Ascending aorta (tissue), 2 donors: ENCODE results near the gene NOVA1. TPM values are rescaled to one million over a fixed set of nuclear protein-coding genes. Genes with fewer than 3 reads are reported as not detected.
A peak's percentile ranks its signal among the peaks of the same experiment; 100 is the strongest.

Experiments
- DNase-seq, 2 donors: peaks; one replicate each; pipeline ENCODE4 v3.0.0-alpha.2; 2019; ENCODE audit warnings: low spot score in 2 of 2
- H3K27ac ChIP-seq, 2 donors: fragments of 200-600 bp; sonication (generic); one replicate each; pipeline ENCODE4 v1.5.1; 2016 to 2017; ENCODE audit warnings: mild to moderate bottlenecking in 1 of 2
- H3K27me3 ChIP-seq: fragments of 200-600 bp; sonication (generic); one replicate; pipeline ENCODE4 v1.5.1; 2017
- H3K36me3 ChIP-seq, 2 donors: fragments of 200-600 bp; sonication (generic); one replicate each; pipeline ENCODE4 v1.5.1; 2016
- H3K4me1 ChIP-seq, 2 donors: fragments of 200-600 bp; sonication (generic); one replicate each; pipeline ENCODE4 v1.5.1; 2016 to 2017; ENCODE audit warnings: mild to moderate bottlenecking in 1 of 2
- H3K4me3 ChIP-seq, 2 donors: fragments of 200-600 bp; sonication (generic); one replicate each; pipeline ENCODE4 v1.5.1; 2016 to 2017; ENCODE audit warnings: mild to moderate bottlenecking in 1 of 2
- H3K9me3 ChIP-seq, 2 donors: fragments of 200-600 bp; sonication (generic); one replicate each; pipeline ENCODE4 v1.5.1; 2016
- CTCF ChIP-seq, 3 experiments: fragments of 200-600 bp in 2 of 3; fragments of 450-650 bp in 1 of 3; sonication (generic) in 2 of 3; IDR thresholded peaks; one replicate each; pipeline ENCODE4 v1.5.1; 2016 to 2019; ENCODE audit warnings: antibody characterized with exemption in 3 of 3, mild to moderate bottlenecking in 1 of 3, moderate library complexity in 1 of 3
- intact Hi-C: fragments of 100-400 bp; cut with DNase I; formaldehyde crosslinking; loops from one replicate; pipeline ENCODE4 v1.15.1; 2023
- total RNA-seq: library from RNA; depleted of rRNA; stranded (reverse); fragments of >200 nt; gene quantifications from one replicate; pipeline ENCODE4 v1.1.0, GENCODE V29; 2016

NOVA1 gene
- total RNA-seq, 1 donor from 2014 or later = 11.1 TPM

DNA sequence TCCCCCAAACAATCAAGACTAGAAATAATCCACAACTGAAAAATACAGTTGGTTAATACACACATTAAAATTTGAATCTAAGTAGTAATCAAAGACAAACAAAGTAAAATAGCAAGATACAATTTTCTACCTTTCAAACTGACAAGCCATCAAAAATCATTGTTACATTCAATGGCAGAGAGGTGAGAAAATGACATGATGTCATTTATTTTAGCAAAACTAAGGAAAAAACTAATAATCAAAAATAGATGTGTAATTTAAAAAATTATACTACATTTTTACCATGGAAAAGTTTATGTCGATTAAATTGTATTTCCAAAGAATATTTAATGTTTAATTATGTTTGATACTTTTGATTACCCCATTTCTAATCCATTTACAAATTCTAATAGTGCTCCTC, 59.7 kb downstream of the NOVA1 start:
- intact Hi-C loops = no loop called here
- no peak overlapping the region for H3K4me3 ChIP-seq
- H3K4me1 ChIP-seq = no peaks in the 10 kb centered on the region
- no peaks in the 10 kb centered on the region for H3K9me3 ChIP-seq
- no peak overlapping the region for H3K27ac ChIP-seq
- no peaks in the 10 kb centered on the region for H3K27me3 ChIP-seq
- no peak for DNase-seq
- no peaks in the 10 kb centered on the region for H3K36me3 ChIP-seq
- no peak for TF ChIP-seq CTCF (IDR thresholded peaks at IDR 0.05)

DNA sequence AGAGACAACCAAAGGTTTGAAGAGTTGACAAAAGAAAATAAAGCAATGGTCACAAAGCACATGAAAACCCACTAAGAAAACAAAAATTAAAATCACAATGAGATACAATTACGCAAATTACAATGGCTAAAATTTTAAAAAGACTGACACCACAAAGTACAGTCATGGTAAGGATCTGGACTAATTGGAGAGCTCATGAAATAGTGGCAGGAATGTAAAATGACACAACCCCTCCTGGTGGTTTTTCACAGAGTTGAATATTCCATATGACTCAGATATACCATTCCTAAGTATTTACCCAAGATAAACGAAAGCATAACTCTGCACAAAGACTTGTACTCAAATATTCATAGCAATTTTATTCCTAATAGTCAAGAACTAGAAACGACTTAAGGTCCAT, 65.9 kb downstream of the NOVA1 start:
- no peak for DNase-seq
- no peaks in the 10 kb centered on the region for H3K4me1 ChIP-seq
- H3K4me3 ChIP-seq = no peak overlapping the region
- H3K27ac ChIP-seq = no peak overlapping the region
- H3K27me3 ChIP-seq = no peaks in the 10 kb centered on the region
- no peaks in the 10 kb centered on the region for H3K36me3 ChIP-seq
- no peaks in the 10 kb centered on the region for H3K9me3 ChIP-seq
- TF ChIP-seq CTCF (IDR thresholded peaks at IDR 0.05) = no peak
- intact Hi-C loops = no loop called here

GRCh38 chr14:26528415-26529182, 69.2 kb downstream of the NOVA1 start:
- no peak for TF ChIP-seq CTCF (IDR thresholded peaks at IDR 0.05)
- H3K9me3 ChIP-seq = no peaks in the 10 kb centered on the region
- no peak overlapping the region for H3K4me3 ChIP-seq
- peak overlapping the region; percentile 28 to 53 for H3K27ac ChIP-seq
- DNase-seq = peak in 1 of 2 donors; percentile 80
- intact Hi-C loops = no loop called here
- no peaks in the 10 kb centered on the region for H3K36me3 ChIP-seq
- no peaks in the 10 kb centered on the region for H3K4me1 ChIP-seq
- no peaks in the 10 kb centered on the region for H3K27me3 ChIP-seq

DNA sequence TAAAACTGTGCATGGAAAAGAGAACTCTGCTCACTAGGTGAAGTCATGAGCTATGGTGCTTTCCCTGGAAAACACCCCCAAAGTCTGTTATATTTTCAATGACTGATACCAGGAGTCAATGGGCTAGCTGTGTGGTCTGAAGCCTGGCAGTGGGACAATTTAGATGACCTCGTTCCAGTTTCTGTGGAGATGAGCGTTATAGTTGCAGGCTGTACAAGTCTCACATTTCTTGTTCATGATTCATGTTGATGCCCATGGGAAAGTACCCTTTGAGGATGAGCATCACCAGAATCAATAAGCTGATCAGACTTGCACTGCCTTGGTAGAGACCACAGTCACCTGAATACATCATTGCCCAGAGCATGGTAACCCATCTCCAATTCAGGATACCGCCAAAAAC, 70.7 kb downstream of the NOVA1 start:
- intact Hi-C loops = no loop called here
- H3K4me1 ChIP-seq = no peaks in the 10 kb centered on the region
- no peak for TF ChIP-seq CTCF (IDR thresholded peaks at IDR 0.05)
- DNase-seq = no peak
- H3K27me3 ChIP-seq = no peaks in the 10 kb centered on the region
- H3K4me3 ChIP-seq = no peak overlapping the region
- no peak overlapping the region for H3K27ac ChIP-seq
- H3K36me3 ChIP-seq = no peaks in the 10 kb centered on the region
- no peaks in the 10 kb centered on the region for H3K9me3 ChIP-seq

- Histone ChIP-seq H3K4me1 (no peaks in the 10 kb centered on the region), H3K27me3 (no peaks in the 10 kb centered on the region), H3K9me3 (no peaks in the 10 kb centered on the region), H3K27ac (no peak overlapping the region), H3K36me3 (no peaks in the 10 kb centered on the region), H3K4me3 (no peak overlapping the region)
- TF ChIP-seq CTCF (IDR thresholded peaks at IDR 0.05) = no peak
- intact Hi-C loops = no loop called here
- no peak for DNase-seq
These were observed 71.7 kb downstream of the NOVA1 start for GRCh38 chr14:26526137-26526536.
